SKM-1 treated with dmso at 0.1 percent for 144 hours (cell line): Measurements from ENCODE around the gene NFKBIE.

Source experiments
- DNase-seq: peaks from one replicate; lab custom pipeline; 2025; ENCODE audit not compliant: unreplicated experiment; lab: John Stamatoyannopoulos, UW

Gene NFKBIE

GRCh38 chr6:44298055-44298803 lies 32.9 kb upstream of the NFKBIE start:
- DNase-seq, result no peak

DNA sequence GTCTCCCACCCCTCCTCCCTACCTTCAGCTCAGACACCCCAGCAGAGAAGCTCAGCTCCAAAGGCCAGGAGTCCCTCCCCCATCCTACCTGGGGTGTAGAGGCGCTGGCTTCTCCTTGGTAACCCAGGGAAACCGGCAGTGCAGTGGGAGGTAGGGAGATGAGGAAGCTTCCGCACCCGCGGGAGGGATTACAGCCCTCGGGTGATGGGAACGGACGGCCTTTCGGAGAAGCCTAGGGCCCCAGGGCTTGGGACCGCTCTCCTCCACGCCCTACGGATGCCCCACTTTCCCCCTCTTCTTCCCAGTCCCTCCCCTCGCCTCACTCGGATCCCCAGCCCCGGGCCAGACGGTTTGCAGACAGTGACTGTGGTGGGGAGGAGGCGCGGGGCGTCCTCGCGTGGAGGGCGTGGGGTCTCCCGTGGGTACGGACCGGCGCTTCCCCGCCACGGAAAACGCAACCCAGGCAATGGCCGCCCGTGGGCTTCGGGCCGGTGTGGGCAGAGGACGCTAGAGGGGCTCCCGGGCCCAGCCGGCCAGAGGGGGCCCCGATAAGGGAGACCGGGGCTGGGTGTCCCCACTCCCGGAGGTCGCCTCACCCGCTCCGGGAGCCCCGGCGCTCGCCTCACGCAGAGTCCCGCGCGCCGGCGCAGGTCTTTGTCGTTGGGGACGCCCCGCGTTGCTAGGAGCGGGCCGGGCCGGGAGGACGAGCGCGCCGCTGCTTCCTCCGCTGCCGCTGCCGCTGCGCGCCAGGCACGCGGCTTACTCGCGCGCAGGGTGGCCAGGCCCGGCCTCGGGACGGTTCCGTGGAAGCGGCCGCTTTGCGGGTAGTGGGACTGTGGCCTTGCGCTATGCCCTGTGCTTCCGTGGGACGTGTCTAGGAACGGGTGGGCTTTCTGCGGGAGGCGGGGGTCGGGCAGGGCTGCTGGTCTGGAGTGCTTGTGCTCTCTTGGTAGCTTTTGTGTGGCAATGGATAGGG lies 32.0 kb upstream of the NFKBIE start:
- DNase-seq, result no peak

DNA sequence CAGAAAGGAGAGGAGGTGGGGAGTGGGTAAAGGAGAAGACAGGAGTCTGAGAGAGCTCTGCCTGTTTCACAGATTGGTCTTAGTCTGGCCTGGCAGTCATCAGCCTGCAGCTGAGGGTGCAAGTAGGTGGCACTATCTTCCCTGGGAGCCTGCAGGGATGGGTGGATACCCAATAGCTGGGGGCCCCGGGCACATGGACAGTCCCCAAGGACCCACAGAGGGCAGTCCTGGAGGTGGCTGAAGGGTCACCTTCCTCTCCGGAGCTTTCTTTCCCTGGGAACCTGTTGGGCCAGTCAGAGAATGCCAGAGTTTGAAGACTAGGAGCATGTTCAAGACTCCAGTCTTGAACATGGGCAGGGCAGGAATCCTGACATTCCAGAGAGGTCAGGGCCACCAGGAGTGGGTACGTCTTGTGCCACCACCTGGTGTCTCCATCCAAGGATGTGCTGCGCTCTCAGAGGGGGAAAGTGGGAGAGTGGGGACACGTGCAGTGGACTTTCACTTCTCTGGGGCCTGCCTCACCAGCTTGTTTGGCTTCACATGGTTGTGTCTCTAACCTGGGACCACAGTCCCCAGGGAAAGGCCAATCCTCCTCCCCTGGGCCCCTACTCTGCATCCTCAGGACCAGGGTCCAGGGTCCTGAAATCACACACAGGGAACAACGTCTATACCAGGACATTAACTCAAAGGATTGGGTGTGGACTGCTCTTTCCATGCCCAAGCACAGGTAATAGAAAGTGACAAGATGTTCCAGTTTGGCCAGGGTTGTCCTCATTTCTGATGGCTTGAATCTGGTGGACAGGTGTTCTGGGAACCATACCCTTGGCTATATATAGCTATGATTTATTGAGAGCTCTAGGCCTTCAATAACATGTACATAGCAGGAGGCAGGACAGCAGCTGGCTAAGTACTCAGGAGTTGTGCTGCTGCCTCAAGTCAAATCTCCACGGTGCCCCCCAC lies 29.8 kb upstream of the NFKBIE start:
- DNase-seq, result no peak

- no peak for DNase-seq
These were observed 27.5 kb upstream of the NFKBIE start for GRCh38 chr6:44292661-44293365.

DNA sequence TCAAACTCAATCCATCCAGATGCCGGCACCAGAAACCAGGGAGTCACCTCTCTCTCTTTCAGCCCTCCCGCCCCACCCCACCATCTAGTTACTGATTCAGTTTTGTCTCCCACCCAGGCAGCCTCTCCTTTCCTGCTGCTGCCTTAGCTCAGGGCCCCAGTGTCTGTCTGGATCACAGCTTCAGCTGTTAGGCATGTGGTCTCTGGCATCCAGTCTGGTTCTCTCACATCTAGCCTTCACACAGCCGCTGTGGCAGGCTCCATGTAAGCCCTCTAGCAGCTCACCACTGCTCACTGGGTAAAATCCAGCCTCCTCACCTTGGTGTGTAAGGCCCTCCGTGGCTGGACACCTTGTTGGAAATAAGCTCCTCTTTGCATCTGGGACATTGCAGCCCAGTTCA lies 26.5 kb upstream of the NFKBIE start:
- DNase-seq, result no peak

DNA sequence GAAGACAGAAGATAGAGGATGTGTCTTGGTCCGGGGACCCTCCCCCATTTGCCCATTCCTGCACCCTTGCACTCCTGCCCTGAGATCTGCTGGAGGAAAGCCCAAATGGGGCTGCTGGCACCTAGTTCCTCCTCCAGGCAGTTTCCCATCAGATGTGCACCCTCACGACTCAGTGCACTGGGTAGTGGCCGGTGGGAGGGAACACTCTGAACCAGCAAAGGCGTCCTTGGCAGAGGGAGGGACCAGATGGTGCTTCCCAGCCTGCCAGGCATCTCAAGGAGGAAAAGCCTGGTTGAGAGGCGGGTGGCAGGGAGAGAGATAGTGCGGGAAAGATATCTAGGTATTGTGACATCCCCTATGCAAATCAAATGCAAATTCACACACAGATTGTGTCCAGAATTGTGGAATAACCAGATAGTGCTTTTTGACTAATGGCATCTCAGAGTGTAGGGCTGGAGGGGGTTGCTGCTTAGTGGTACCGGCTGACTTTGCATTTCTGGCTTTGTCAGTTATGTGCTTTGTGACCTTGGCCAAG lies 24.4 kb upstream of the NFKBIE start:
- no peak for DNase-seq

DNA sequence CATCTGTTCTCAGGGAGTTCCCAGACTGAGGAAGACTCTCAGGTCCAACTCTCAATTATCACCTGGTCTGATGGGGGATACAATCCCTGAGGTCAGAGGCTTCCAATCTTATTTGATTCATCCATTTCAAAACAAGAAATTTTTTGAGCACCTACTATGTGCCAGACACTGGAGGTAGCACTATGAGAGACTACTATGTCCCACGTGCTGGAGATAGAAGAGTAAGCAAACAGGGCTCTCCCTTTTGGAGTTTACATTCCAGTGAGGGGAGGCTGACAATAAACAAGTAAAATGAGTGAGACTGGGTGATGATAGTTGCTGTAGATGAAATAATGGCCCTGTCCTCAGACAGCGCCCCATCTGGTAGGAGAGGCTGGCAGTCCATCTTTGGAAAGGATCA lies 21.4 kb upstream of the NFKBIE start:
- DNase-seq, result no peak

DNA sequence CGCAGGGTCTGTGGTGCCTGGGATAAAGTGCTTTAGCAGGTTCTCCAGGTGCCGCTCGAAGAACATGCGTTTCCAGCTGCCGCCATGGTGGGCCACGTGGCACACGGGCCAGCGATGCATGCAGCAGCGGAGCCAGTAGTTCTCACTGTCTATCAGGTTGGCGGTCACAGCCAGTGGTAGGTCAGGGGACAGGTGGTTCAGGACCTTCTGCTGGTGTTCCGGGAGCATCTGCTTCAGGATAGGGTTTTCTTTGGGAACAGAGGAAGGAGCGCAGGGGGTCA lies 20.9 kb upstream of the NFKBIE start:
- no peak for DNase-seq

GRCh38 chr6:44285552-44286284 lies 20.4 kb upstream of the NFKBIE start:
- no peak for DNase-seq

GRCh38 chr6:44284867-44285266 lies 19.5 kb upstream of the NFKBIE start:
- DNase-seq, result no peak

- DNase-seq, result peak; percentile 33
These were observed 18.8 kb upstream of the NFKBIE start for GRCh38 chr6:44284121-44284520.

GRCh38 chr6:44278774-44279697 lies 13.7 kb upstream of the NFKBIE start:
- DNase-seq, result no peak

DNA sequence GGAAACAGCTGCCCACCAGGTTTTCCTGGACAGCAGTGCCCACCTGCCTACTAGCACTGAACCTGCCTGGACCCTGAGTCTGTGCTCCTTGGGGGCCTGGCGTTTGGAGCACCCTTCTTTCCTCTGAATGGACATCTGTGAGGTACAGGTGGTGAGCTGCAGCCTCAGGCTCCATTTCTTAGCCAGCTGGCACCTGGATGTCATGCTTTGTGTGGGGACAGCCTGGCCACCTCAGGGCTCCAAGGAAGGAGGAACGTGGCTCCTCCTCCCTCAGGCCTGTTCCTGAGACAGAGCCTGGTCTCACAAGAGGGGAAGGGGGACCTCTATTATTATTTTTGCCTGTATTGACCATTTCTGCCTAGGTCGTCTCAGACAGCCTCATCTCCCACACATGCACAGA lies 13.0 kb upstream of the NFKBIE start:
- DNase-seq, result no peak

- DNase-seq, result no peak
These were observed 12.4 kb upstream of the NFKBIE start for GRCh38 chr6:44277763-44278162.

DNA sequence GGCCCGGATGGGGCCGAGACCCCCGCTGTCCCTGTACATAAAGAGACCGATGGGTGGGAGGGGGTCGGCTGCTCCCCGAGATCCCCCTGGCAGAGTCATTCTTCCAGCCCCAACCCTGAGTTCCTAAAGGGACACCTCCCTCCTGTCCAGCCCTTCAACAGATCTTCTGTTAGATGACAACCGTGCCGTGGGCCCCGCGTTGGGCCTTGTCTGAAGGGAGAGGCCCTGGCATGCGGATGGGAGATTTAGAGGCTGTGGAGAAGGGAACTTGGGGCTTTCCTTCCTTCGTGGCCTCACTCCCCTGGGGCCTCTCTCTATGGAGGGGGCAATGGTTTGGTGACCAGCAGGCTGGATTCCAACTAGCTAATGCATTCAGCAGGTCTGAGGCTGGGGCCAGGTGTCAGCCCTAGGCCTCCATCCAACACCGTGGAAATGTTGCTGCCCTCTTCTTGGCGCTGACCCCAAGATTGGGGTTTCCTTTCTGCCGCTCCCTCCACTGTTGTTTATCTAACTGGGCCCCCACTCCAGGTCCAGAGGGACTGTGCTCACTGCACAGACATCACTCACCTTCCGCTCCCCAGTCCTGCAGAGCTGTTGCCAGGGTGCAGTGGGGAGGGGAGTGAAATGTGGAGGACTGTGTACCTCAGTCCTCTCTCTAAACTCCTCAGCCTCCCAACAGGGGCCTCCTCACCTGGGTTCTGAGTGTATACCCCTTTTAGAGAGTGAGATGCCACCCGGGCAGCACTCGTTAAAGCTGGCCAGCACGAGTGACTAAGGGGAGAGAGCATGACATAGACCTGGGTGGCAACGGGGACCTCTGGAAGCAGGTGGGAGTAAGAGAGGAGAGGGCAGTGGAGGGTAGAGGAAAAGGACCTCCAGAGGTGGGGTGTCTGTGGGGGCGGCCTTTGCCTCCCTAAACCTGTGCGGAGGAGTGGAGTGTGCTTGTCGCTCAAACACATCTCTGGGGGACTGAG lies 11.6 kb upstream of the NFKBIE start:
- DNase-seq, result no peak

- no peak for DNase-seq
These were observed 10.6 kb upstream of the NFKBIE start for GRCh38 chr6:44275749-44276648.
